BLaER1 treated with 17β-estradiol and CSF1 and Interleukin-3, amounts not matched to agents 10 nM and 100 nM (cell line): ENCODE results near the gene LFNG.

Source experiments
- H3K27ac ChIP-seq, 11 experiments: shearing (Covaris generic); formaldehyde crosslinking; 2 replicates each; pipeline ENCODE4 v1.8.1; 2022
- H3K27me3 ChIP-seq, 11 experiments: shearing (Covaris generic); formaldehyde crosslinking; 2 replicates each; pipeline ENCODE4 v1.8.1; 2022
- H3K36me3 ChIP-seq, 11 experiments: shearing (Covaris generic); formaldehyde crosslinking; 2 replicates each; pipeline ENCODE4 v1.8.1; 2022
- H3K4me1 ChIP-seq, 10 experiments: shearing (Covaris generic); formaldehyde crosslinking; 2 replicates each; pipeline ENCODE4 v1.8.1; 2022
- H3K4me2 ChIP-seq, 11 experiments: shearing (Covaris generic); formaldehyde crosslinking; 2 replicates each; pipeline ENCODE4 v1.8.1; 2022
- H3K4me3 ChIP-seq, 10 experiments: shearing (Covaris generic); formaldehyde crosslinking; 2 replicates each; pipeline ENCODE4 v1.8.1; 2022
- H3K9ac ChIP-seq, 11 experiments: shearing (Covaris generic); formaldehyde crosslinking; 2 replicates each; pipeline ENCODE4 v1.8.1; 2022
- H3K9me3 ChIP-seq, 11 experiments: shearing (Covaris generic); formaldehyde crosslinking; replicated peaks in 1 of 11; 2 replicates each; pipeline ENCODE4 v1.8.1; 2022
- H4K20me1 ChIP-seq, 11 experiments: shearing (Covaris generic); formaldehyde crosslinking; 2 replicates each; pipeline ENCODE4 v1.8.1; 2022
- Cebpa-rat ChIP-seq, 11 experiments: shearing (Covaris generic); IDR thresholded peaks; 2 replicates each; pipeline ENCODE4 v1.8.1; 2022

Gene LFNG

GRCh38 chr7:2567679-2568278 lies 48.2 kb downstream of the LFNG start:
- 0 out of 20 replicates have a peak overlapping the region, but pooled peaks of 1 of the 10 experiments have one; percentile 1 for H3K4me3 ChIP-seq
- peaks cover 0 to 28% (median 0%) of the 10 kb centered on the region in 11 experiments; a peak in 4 of 22 replicates for H3K36me3 ChIP-seq
- no peak for TF ChIP-seq Cebpa-rat (IDR thresholded peaks at IDR 0.05)
- no peak overlapping the region for H3K27ac ChIP-seq
- peaks cover 23 to 51% (median 36%) of the 10 kb centered on the region in 10 experiments for H3K4me1 ChIP-seq
- H3K9ac ChIP-seq = peak overlapping the region in 2 of 11 experiments; percentile 3 to 10; a peak in 1 of 22 replicates
- H3K9me3 ChIP-seq = no peaks in the 10 kb centered on the region
- H3K27me3 ChIP-seq = peaks cover 0 to 7% (median 0%) of the 10 kb centered on the region in 11 experiments; a peak in 2 of 22 replicates
- peak overlapping the region; percentile 53 to 85 (median 72) for H3K4me2 ChIP-seq
- peaks cover 0 to 38% (median 4%) of the 10 kb centered on the region in 11 experiments; a peak in 9 of 22 replicates for H4K20me1 ChIP-seq

- H3K4me3 ChIP-seq = no peak overlapping the region
- no peak overlapping the region; a peak in 2 of 22 replicates for H3K9ac ChIP-seq
- peaks cover 0 to 42% (median 4%) of the 10 kb centered on the region in 11 experiments; a peak in 9 of 22 replicates for H4K20me1 ChIP-seq
- H3K27me3 ChIP-seq = peaks cover 0 to 14% (median 0%) of the 10 kb centered on the region in 11 experiments; a peak in 2 of 22 replicates
- H3K27ac ChIP-seq = no peak overlapping the region; a peak in 1 of 22 replicates
- no peaks in the 10 kb centered on the region for H3K9me3 ChIP-seq
- peaks cover 28 to 60% (median 45%) of the 10 kb centered on the region in 10 experiments for H3K4me1 ChIP-seq
- no peak for TF ChIP-seq Cebpa-rat (IDR thresholded peaks at IDR 0.05)
- H3K36me3 ChIP-seq = peaks cover 0 to 28% (median 0%) of the 10 kb centered on the region in 11 experiments; a peak in 5 of 22 replicates
- peak overlapping the region; percentile 53 to 85 (median 72); a peak in 17 of 22 replicates for H3K4me2 ChIP-seq
Observed at GRCh38 chr7:2568521-2569223, 49.1 kb downstream of the LFNG start.

DNA sequence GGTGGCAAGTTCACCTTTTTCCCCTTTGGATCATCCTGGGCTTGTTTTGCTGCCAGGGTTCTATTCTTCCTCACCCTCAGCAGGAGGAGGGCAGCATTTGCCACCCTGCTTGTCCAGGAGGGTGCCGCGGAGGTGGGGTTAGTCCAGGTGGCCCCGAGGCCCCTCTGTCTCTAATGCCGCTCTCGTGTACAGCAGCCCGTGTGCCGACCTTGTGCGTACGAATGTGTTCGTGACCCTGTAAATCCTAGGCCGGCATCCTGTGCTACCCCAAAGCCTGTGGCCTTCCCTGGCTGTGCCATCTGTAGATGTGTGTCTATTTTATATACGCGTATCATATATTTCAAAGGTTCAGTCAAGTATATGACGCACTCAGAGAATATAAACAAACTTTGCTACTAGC lies 49.8 kb downstream of the LFNG start:
- TF ChIP-seq Cebpa-rat (IDR thresholded peaks at IDR 0.05) = no peak
- Histone ChIP-seq H3K4me2 (peak overlapping the region in 1 of 11 experiments; percentile 71; a peak in 1 of 22 replicates), H3K4me3 (no peak overlapping the region), H4K20me1 (peaks cover 0 to 44% (median 4%) of the 10 kb centered on the region in 11 experiments; a peak in 9 of 22 replicates), H3K36me3 (peaks cover 0 to 28% (median 0%) of the 10 kb centered on the region in 11 experiments; a peak in 5 of 22 replicates), H3K9ac (no peak overlapping the region; a peak in 1 of 22 replicates), H3K27me3 (peaks cover 0 to 16% (median 0%) of the 10 kb centered on the region in 11 experiments; a peak in 4 of 22 replicates), H3K4me1 (peaks cover 35 to 67% (median 52%) of the 10 kb centered on the region in 10 experiments), H3K9me3 (no peaks in the 10 kb centered on the region), H3K27ac (no peak overlapping the region)

DNA sequence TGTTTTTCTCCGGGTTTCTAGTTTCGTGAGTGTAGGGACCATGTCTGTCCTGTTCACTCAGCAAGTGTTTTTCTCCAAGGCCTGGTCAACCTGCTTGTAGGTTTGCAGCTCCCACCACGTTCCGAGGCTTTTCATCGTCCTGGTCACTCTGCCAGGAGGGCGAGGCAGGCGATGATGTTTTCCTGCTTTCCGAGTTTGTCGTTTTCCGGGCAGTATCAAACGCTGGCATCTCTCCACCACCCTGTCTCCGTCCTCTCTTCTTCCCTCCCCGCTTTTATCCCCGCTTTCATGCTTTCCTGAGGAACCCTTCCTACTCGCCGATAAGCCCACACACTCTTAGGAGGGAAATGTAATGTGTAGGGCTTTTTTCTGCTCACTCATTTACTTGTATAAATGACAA lies 50.4 kb downstream of the LFNG start:
- no peak overlapping the region for H3K27ac ChIP-seq
- no peak overlapping the region for H3K9ac ChIP-seq
- peaks cover 0 to 28% (median 0%) of the 10 kb centered on the region in 11 experiments; a peak in 5 of 22 replicates for H3K36me3 ChIP-seq
- H3K9me3 ChIP-seq = no peaks in the 10 kb centered on the region
- 0 out of 22 replicates have a peak overlapping the region, but pooled peaks of 1 of the 11 experiments have one; percentile 2 for H3K4me2 ChIP-seq
- no peak overlapping the region for H3K4me3 ChIP-seq
- no peak for TF ChIP-seq Cebpa-rat (IDR thresholded peaks at IDR 0.05)
- H3K4me1 ChIP-seq = peaks cover 41 to 73% (median 58%) of the 10 kb centered on the region in 10 experiments
- H4K20me1 ChIP-seq = peaks cover 0 to 45% (median 4%) of the 10 kb centered on the region in 11 experiments; a peak in 9 of 22 replicates
- peaks cover 0 to 22% (median 0%) of the 10 kb centered on the region in 11 experiments; a peak in 5 of 22 replicates for H3K27me3 ChIP-seq

- Histone ChIP-seq H3K4me3 (no peak overlapping the region), H3K27ac (no peak overlapping the region), H4K20me1 (peaks cover 0 to 53% (median 4%) of the 10 kb centered on the region in 11 experiments; a peak in 10 of 22 replicates), H3K4me2 (peak overlapping the region in 8 of 11 experiments; percentile 42 to 97 (median 92); a peak in 14 of 22 replicates), H3K9ac (no peak overlapping the region), H3K27me3 (peaks cover 0 to 36% (median 0%) of the 10 kb centered on the region in 11 experiments; a peak in 5 of 22 replicates), H3K36me3 (peaks cover 0 to 29% (median 0%) of the 10 kb centered on the region in 11 experiments; a peak in 5 of 22 replicates), H3K9me3 (no peaks in the 10 kb centered on the region), H3K4me1 (peaks cover 51 to 87% (median 71%) of the 10 kb centered on the region in 10 experiments)
- no peak for TF ChIP-seq Cebpa-rat (IDR thresholded peaks at IDR 0.05)
Observed at GRCh38 chr7:2571409-2571808, 51.8 kb downstream of the LFNG start.

GRCh38 chr7:2572101-2572842 lies 52.7 kb downstream of the LFNG start:
- Histone ChIP-seq H3K4me3 (no peak overlapping the region), H3K9ac (no peak overlapping the region), H3K4me2 (peak overlapping the region in 10 of 11 experiments; percentile 9 to 97 (median 89); a peak in 20 of 22 replicates), H3K27me3 (peaks cover 0 to 41% (median 0%) of the 10 kb centered on the region in 11 experiments; a peak in 5 of 22 replicates), H3K36me3 (peaks cover 0 to 35% (median 0%) of the 10 kb centered on the region in 11 experiments; a peak in 5 of 22 replicates), H3K4me1 (peaks cover 43 to 86% (median 71%) of the 10 kb centered on the region in 10 experiments), H3K27ac (no peak overlapping the region), H3K9me3 (no peaks in the 10 kb centered on the region), H4K20me1 (peaks cover 0 to 47% (median 3%) of the 10 kb centered on the region in 11 experiments; a peak in 10 of 22 replicates)
- TF ChIP-seq Cebpa-rat (IDR thresholded peaks at IDR 0.05) = no peak

- H3K4me3 ChIP-seq = peak overlapping the region in 4 of 10 experiments; percentile 20 to 60 (median 54); a peak in 5 of 20 replicates
- H3K9me3 ChIP-seq = no peaks in the 10 kb centered on the region
- peak overlapping the region; percentile 69 to 97 (median 91) for H3K4me2 ChIP-seq
- peaks cover 29 to 81% (median 57%) of the 10 kb centered on the region in 10 experiments for H3K4me1 ChIP-seq
- H4K20me1 ChIP-seq = peaks cover 0 to 34% (median 0%) of the 10 kb centered on the region in 11 experiments; a peak in 5 of 22 replicates
- no peak for TF ChIP-seq Cebpa-rat (IDR thresholded peaks at IDR 0.05)
- peak overlapping the region in 6 of 11 experiments; percentile 14 to 77 (median 70); a peak in 10 of 22 replicates for H3K9ac ChIP-seq
- peaks cover 0 to 41% (median 0%) of the 10 kb centered on the region in 11 experiments; a peak in 5 of 22 replicates for H3K27me3 ChIP-seq
- H3K27ac ChIP-seq = peak overlapping the region in 7 of 11 experiments; percentile 26 to 81 (median 72); a peak in 10 of 22 replicates
- peaks cover 0 to 42% (median 4%) of the 10 kb centered on the region in 11 experiments; a peak in 11 of 22 replicates for H3K36me3 ChIP-seq
Observed at GRCh38 chr7:2573761-2574160, 54.2 kb downstream of the LFNG start.
